ENCODE measurements around the gene TLE2. TPM values are rescaled to one million over a fixed set of nuclear protein-coding genes. Genes with fewer than 3 reads are reported as not detected.

TLE2 gene
- total and polyA plus RNA-seq, 10 donors: 12.0 to 88.0 (median 40.0) TPM

DNA sequence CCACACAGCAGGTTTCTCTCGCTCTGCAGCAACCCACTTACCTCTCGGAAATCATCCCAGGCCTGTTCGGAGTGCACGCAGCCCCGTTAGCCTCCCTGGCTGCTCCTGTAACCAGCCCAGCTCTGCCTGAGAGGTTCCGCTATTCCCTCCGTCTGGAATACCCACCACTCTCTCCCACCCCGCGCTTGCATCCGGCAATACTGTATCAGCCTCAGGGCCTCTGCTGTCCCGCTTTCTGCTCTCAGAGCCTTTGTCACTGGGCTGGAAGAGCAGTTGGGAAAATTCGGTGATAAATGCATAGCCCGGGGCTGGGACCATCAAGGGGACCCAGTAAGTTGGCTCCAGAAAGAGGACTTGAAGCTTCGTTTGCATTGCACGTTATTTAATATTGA, 52.5 kb downstream of the TLE2 start:
- no peak for DNase-seq
- H3K27me3 ChIP-seq (replicated peaks in 1 of 7): peaks cover 0 to 26% (median 0%) of the 10 kb centered on the region in 7 donors
- H3K4me1 ChIP-seq: peaks cover 20 to 72% (median 56%) of the 10 kb centered on the region in 6 donors
- intact Hi-C loops (cut with DNase I; ENCODE audit: low total_unique reads): loop anchor here (10.0 kb wide), 1 partner anchor 58 kb away; no protein-coding TSS in a partner anchor
- H3K9me3 ChIP-seq: no peaks in the 10 kb centered on the region
- WGBS, 5 donors: 10 to 19% (median 16%) methylated on average over 15 of the region's 15 CpGs
- no peak for TF ChIP-seq POLR2A (IDR thresholded peaks at IDR 0.05)
- H3K4me3 ChIP-seq: peak overlapping the region; percentile 14 to 74 (median 46)
- peak overlapping the region in 7 of 8 donors; percentile 18 to 85 (median 72) for H3K27ac ChIP-seq
- no peaks in the 10 kb centered on the region for H3K36me3 ChIP-seq

- Histone ChIP-seq H3K27ac (peak overlapping the region; percentile 19 to 85 (median 74)), H3K36me3 (no peaks in the 10 kb centered on the region), H3K9me3 (no peaks in the 10 kb centered on the region), H3K27me3 (replicated peaks in 1 of 7) (peaks cover 0 to 26% (median 0%) of the 10 kb centered on the region in 7 donors), H3K4me1 (peaks cover 20 to 90% (median 70%) of the 10 kb centered on the region in 6 donors), H3K4me3 (no peak overlapping the region)
- TF ChIP-seq, protein P1, sequence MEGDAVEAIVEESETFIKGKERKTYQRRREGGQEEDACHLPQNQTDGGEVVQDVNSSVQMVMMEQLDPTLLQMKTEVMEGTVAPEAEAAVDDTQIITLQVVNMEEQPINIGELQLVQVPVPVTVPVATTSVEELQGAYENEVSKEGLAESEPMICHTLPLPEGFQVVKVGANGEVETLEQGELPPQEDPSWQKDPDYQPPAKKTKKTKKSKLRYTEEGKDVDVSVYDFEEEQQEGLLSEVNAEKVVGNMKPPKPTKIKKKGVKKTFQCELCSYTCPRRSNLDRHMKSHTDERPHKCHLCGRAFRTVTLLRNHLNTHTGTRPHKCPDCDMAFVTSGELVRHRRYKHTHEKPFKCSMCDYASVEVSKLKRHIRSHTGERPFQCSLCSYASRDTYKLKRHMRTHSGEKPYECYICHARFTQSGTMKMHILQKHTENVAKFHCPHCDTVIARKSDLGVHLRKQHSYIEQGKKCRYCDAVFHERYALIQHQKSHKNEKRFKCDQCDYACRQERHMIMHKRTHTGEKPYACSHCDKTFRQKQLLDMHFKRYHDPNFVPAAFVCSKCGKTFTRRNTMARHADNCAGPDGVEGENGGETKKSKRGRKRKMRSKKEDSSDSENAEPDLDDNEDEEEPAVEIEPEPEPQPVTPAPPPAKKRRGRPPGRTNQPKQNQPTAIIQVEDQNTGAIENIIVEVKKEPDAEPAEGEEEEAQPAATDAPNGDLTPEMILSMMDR (IDR thresholded peaks at IDR 0.05 in 8 of 11, conservative IDR thresholded peaks at IDR 0.05 in 3 of 11): no peak
- TF ChIP-seq POLR2A (IDR thresholded peaks at IDR 0.05) (no peak), POLR2AphosphoS5 (IDR thresholded peaks at IDR 0.05) (peak in 2 of 3 donors; percentile 22 to 40)
- DNase-seq: no peak
- WGBS, 5 donors: 7 to 13% (median 8%) methylated on average over 13 to 14 of the region's 14 CpGs
- intact Hi-C loops (cut with DNase I; ENCODE audit: low total_unique reads): loop anchor here (10.0 kb wide), 1 partner anchor 60 kb away; no protein-coding TSS in a partner anchor
These were observed 54.6 kb downstream of the TLE2 start for GRCh38 chr19:2974342-2975041.

DNA sequence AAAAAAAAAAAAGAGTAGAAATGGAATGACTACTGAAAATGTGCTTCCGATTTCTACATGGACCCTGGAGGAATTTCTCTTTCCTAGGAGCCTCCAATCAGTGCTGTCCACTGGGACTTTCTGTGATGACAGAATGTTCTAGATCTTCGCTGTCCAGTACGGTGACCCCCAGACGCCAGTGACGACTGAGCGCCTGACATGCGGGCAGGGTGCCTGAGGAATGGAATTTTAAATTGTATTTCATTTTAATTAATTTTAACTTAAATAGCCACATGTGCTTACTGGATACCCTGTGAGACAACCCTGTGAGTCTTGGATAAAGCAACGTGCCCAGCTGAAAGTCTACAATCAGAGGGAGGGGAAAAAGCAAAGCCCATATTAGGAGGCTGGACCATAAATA, 55.9 kb downstream of the TLE2 start:
- no peak overlapping the region for H3K4me3 ChIP-seq
- WGBS, 5 donors: 69 to 75% (median 73%) methylated on average over 8 of the region's 8 CpGs
- intact Hi-C loops (cut with DNase I; ENCODE audit: low total_unique reads): loop anchor here (10.0 kb wide), 1 partner anchor 62 kb away; no protein-coding TSS in a partner anchor
- H3K36me3 ChIP-seq: no peaks in the 10 kb centered on the region
- no peak for DNase-seq
- TF ChIP-seq, protein P1 (IDR thresholded peaks at IDR 0.05 in 8 of 11, conservative IDR thresholded peaks at IDR 0.05 in 3 of 11): no peak
- TF ChIP-seq POLR2A (IDR thresholded peaks at IDR 0.05) (no peak), POLR2AphosphoS5 (IDR thresholded peaks at IDR 0.05) (peak in 2 of 3 donors; percentile 59 to 71)
- peaks cover 27 to 99% (median 79%) of the 10 kb centered on the region in 6 donors for H3K4me1 ChIP-seq
- H3K27me3 ChIP-seq (replicated peaks in 1 of 7): peaks cover 0 to 26% (median 0%) of the 10 kb centered on the region in 7 donors
- no peaks in the 10 kb centered on the region for H3K9me3 ChIP-seq
- peak overlapping the region in 7 of 8 donors; percentile 69 to 85 (median 80) for H3K27ac ChIP-seq

DNA sequence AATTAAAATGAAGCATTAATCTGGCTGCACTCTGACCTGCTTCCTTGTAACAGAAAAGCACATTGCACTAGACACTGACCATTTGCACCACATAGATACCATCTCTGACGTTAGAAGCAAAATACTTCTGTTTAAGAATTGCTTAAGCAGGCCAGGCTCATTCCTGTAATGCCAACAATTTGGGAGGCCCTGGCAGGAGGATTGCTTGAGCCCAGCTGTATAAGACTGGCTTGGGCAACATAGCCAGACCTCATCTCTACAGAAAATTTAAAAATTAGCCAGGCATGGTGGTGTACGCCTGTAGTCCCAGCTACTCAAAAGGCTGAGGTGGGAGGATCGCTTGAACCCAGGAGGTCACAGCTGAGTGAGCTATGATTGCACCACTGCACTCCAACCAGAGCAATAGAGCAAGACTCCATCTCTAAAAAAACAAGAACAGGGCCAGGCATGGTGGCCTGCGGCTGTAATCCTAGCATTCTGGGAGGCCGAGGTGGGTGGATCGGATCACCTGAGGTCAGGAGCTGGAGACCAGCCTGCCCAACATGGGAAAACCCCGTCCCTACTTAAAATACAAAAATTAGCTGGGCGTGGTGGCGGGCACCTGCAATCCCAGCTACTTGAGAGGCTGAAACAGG, 58.8 kb downstream of the TLE2 start:
- H3K36me3 ChIP-seq: no peaks in the 10 kb centered on the region
- H3K4me1 ChIP-seq: peaks cover 10 to 84% (median 63%) of the 10 kb centered on the region in 6 donors
- H3K9me3 ChIP-seq: no peaks in the 10 kb centered on the region
- no peak overlapping the region for H3K4me3 ChIP-seq
- no peak for DNase-seq
- no peak for TF ChIP-seq POLR2A (IDR thresholded peaks at IDR 0.05)
- peak in 1 of 3 donors; percentile 52 for TF ChIP-seq POLR2AphosphoS5 (IDR thresholded peaks at IDR 0.05)
- TF ChIP-seq, protein P1 (IDR thresholded peaks at IDR 0.05 in 8 of 11, conservative IDR thresholded peaks at IDR 0.05 in 3 of 11): no peak
- WGBS, 5 donors: 61 to 84% (median 72%) methylated on average over 8 to 9 of the region's 9 CpGs
- intact Hi-C loops (cut with DNase I; ENCODE audit: low total_unique reads): loop anchor here (10.0 kb wide), 1 partner anchor 64 kb away; no protein-coding TSS in a partner anchor
- H3K27me3 ChIP-seq (replicated peaks in 1 of 7): peaks cover 0 to 9% (median 0%) of the 10 kb centered on the region in 7 donors
- peak overlapping the region in 7 of 8 donors; percentile 55 to 85 (median 80) for H3K27ac ChIP-seq

Data from spleen (tissue), 11 donors.